ENCODE measurements around the gene PGM2. TPM values are rescaled to one million over a fixed set of nuclear protein-coding genes. Genes with fewer than 3 reads are reported as not detected.

PGM2 gene
- total RNA-seq, 1 donor from 2014 or later, result 13.1 TPM

DNA sequence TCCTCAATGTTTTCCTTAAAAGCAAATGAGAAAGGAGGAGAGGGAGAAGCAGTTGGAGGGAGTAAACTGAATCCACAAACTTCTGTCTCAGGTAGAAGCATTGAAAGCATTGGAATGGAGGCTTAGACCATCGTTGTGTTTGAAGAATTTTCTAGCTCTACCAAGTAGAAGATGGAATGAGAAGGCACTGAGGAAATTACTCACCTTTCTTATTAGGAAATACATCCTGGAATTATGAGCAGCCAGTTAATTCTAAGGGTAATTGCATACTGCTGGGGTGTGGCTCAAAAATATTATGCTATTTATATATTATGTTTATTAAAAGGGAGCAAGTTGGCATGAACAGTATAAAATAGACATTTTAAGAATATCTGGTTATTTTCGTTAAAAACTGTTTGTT is 12.9 kb downstream of the PGM2 start:
- intact Hi-C loops (cut with DNase I), result no loop called here
- no peak for ATAC-seq
- DNase-seq (ENCODE audit: missing footprints), result no peak

DNA sequence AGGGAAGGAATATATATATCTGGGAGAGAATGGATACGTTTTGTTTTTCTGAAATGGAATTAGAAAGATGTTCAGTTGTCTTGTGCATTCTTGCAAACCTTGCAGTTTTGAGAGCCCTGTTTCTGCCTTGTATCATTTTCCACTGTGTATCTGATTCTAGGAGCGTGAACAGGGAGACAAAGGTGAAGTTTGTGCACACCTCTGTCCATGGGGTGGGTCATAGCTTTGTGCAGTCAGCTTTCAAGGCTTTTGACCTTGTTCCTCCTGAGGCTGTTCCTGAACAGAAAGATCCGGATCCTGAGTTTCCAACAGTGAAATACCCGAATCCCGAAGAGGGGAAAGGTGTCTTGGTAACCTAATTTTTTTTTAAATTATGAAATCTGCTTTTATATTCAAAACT is 17.7 kb downstream of the PGM2 start:
- intact Hi-C loops (cut with DNase I), result no loop called here
- ATAC-seq, result no peak

DNA sequence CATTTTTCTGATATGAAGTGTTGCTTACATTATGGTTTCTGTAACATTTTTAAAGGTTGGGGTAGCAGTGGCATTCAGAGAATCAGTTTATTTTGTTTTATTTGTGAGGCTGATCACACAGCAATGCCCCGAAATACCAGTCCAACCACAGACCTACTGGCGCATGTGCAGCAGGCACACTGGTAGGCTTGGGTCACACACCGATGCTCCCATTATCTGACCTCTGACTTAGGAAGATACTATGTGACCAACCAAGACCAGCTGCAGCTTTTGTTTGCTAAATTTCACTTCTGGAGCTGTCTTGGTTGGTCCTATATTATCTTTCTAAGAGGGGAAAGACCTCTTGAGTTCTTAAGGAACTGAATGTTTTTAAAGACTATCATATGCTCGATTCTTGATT is 18.7 kb downstream of the PGM2 start:
- intact Hi-C loops (cut with DNase I), result no loop called here
- DNase-seq (ENCODE audit: missing footprints) (no peak), ATAC-seq (no peak)

More for the DNA sequence above, 17.7 kb downstream of the PGM2 start:
- DNase-seq (ENCODE audit: missing footprints), result no peak

DNA sequence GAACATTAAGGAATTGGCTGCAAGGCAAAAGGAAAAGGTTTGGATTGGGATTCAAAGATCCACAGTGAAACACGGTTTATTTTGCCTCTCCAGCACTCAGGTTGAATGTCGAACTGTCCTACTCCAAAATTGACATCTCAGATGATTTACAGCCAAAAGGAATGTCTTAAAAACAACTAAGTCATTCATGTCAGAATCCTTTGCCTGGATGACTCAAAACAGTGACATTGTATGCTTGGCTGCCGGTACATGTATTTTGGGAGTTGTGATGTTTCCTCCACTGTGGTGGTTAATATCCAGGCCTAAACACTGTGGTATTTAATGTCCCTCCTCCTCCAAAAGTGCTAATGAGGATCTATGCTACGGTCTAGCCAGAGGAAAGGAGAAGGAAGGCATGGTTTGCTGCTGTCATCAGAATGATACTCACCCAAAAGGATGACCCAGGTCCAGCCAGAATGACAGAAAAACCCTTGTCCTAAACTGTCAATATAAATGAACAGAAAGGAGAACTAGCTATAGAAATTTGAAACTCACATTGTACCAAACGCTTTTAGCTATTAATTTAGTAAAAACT is 20.9 kb downstream of the PGM2 start:
- DNase-seq (ENCODE audit: missing footprints) (no peak), ATAC-seq (no peak)
- intact Hi-C loops (cut with DNase I), result no loop called here

DNA sequence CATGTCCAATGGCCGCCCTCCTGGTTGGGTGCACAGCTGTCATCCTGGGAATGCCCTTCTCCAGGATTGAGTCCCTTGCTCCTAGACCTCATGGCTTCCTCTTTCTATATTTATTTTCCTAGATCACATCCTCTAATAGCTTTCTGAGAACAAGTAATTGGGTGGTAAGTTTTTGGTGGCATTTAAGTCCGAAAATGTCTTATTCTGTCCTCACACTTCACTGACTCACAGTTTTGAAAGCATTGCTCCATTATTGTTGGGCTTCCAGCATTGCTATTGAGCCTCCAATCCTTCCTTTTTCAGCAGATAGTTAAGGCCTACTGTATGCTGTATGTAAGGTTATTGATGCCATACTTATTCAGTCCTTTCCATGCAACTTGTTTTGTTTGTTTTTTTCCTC is 25.9 kb downstream of the PGM2 start:
- intact Hi-C loops (cut with DNase I), result no loop called here
- ATAC-seq, result no peak
- no peak for DNase-seq (ENCODE audit: missing footprints)

DNA sequence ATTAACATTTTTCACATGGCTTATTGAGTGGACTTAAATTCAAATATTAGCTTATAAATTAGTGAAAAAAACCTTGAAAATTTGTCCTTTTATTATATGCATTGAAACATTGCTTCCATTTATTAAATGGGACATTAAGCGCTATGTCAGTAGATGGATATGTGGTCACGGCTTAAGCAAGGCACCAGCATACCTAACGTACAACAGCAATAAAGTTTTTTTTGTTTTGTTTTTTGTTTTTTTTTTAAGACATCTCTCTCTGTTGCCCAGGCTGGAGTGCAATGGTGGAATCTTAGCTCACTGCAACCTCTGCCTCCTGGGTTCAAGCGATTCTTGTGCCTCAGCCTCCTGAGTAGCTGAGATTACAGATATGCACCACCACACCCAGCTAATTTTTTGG is 31.6 kb downstream of the PGM2 start:
- DNase-seq (ENCODE audit: missing footprints) (no peak), ATAC-seq (no peak)
- intact Hi-C loops (cut with DNase I), result no loop called here

DNA sequence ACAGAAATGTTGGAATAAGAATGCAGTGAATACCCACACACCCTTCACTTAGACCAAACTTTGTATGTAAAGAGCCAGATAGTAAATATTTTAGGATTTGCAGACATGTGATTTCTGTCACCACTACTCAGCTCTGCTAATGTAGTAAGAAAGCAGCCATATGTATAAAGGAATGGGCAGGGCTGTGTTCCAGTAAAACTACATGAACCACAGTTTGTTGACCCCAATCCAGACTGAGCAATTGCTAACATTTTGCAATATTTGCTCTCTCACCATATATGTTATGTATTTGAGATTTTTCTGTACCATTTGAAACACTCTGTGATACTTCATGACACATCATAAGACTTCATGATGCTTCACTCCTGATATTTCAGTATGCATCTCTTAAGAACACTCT is 32.4 kb downstream of the PGM2 start:
- intact Hi-C loops (cut with DNase I), result no loop called here
- ATAC-seq (no peak), DNase-seq (ENCODE audit: missing footprints) (no peak)

DNA sequence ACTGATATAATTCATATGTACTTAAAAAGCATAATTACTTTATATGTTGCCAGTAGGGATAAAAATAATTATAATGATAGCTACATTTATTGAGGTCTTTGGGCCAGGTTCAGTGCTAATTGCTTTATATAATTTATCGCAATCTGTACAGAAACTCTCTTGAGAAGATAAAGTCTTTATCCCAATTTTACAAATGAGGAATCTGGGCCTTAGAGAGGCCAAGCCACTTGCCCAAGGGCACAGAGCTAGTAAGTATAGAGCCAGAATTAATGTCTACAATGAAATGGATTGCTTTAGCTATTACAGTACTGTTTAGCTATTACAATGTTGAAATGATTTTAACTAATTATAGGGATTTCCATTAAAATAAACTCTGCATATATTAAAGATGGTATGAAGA is 33.8 kb downstream of the PGM2 start:
- ATAC-seq (no peak), DNase-seq (ENCODE audit: missing footprints) (no peak)
- intact Hi-C loops (cut with DNase I), result no loop called here

DNA sequence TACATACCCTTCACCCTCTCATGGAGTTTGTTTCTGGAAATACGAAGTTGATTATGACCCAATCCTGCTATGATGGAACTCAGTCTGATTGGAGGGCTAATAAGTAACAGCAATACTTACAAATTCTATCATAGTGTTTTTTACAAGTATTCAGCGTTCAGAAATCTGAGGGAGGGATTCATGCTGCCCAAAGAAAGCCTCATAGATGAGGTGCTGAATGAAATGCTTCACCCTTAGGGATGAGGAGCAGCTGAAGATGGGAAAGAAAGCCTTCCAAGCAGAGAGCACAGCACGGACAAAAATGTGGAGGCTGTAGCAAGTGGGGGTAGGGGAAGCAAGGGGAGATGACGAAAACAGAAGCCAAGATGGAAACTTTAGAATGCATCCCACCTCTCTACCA is 36.5 kb downstream of the PGM2 start:
- ATAC-seq (no peak), DNase-seq (ENCODE audit: missing footprints) (no peak)
- intact Hi-C loops (cut with DNase I), result no loop called here

DNA sequence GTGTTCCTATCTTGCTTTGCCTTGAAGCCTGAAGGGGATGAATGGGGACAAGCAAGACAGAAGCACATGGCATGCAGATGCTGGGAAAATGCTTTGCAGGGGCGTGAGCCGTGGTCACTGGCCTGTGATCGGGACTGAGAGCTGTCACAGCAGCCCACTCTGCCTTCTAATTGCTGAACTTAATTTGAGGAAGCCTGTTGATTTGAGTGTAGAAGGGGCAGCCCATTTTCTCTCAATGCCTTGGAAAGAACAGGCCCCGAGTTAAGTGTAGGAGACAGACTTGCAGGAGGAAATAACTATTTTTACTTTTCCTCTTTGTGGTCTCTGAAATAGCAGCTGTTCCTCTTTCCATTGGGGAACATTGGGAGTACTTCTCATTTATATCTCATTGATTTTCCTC is 38.3 kb downstream of the PGM2 start:
- intact Hi-C loops (cut with DNase I), result no loop called here
- peak; percentile 50 for ATAC-seq
- no peak for DNase-seq (ENCODE audit: missing footprints)

DNA sequence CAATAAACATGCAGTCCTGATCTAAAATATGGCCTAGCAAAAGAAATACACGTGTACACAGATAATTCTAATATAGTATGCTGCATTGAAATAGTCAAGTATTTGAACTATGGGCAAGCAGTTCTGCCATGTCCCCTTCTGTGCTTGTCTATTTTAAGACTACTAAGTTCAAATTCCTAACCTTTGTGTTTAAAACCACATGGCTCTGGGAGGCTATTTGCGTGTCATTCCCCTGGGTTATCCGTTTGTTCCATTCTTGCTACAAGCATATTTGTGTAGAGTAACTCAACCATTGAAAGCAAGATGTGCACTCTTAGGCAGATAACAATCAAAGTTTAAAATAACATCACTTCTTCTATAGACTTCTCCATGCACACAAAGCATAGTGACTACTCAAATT is 39.0 kb downstream of the PGM2 start:
- DNase-seq (ENCODE audit: missing footprints) (no peak), ATAC-seq (peak; percentile 53)
- intact Hi-C loops (cut with DNase I), result no loop called here

DNA sequence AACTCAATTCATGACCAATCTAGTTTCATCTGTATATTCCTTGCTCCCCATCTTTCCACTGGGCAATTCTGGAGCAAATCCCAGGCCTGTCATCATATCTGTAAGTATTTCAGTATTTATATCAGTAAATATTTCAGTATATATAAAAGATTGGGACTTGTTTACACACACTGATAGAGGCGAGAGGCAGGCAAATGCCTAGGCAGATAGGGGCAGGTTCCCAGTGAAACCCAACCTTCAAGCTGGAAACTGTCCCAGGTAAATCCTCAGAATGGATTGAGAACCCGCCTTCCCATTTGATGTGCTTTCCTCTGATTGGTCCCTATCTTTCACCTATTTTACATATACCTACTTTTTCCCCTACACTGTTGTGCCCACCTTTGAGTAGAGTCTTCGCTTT is 40.6 kb downstream of the PGM2 start:
- DNase-seq (ENCODE audit: missing footprints) (no peak), ATAC-seq (no peak)
- intact Hi-C loops (cut with DNase I), result no loop called here

DNA sequence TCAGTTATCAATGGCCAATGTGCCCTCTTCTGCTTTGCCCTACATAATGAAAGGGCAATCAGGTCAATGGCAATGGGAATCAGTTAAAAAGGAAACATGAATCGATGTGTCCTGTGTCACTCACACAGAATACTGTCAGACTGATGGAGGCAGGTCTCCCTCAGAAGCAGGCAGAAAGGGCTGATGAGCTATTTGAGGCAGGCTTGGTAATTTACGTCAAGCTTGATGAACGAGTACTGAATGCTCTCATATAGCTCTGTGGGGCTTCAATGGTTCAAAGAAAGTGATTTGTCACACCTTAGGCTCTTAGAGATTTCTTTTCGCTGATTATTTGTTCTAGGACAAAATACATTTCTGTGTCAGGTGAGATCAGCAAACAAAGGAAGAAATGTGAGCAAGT is 41.8 kb downstream of the PGM2 start:
- intact Hi-C loops (cut with DNase I), result no loop called here
- ATAC-seq (no peak), DNase-seq (ENCODE audit: missing footprints) (no peak)

DNA sequence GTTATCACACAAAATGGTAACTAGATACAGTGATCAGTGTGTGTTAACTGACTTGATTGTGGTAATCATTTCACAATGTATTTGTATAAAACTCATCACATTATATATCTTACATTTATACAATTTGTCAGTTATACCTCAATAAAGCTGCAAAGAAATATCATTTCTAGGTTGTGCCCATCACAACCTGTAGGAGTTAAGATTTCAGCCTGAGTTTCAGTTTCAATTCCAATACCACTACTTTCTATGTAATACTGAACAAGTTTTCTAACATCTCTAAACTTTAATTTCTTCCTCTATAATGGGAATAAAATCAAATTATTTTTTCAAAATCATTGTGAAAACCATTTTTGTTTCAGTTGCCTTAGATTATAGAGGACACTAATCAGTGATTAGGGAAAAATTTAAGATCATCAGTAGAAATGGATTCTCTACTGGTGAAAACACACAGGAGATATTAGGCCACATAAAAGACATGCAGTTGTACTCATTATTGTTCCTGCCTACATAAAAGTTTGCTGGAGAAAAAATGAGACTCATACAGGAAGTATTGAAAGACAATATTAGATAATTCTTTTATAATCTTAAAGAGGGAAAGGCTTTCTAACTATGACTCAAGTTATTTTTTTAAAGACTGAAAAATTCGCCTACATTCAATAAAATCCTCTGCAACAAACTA is 46.0 kb downstream of the PGM2 start:
- no peak for DNase-seq (ENCODE audit: missing footprints)
- intact Hi-C loops (cut with DNase I), result no loop called here
- no peak for ATAC-seq

DNA sequence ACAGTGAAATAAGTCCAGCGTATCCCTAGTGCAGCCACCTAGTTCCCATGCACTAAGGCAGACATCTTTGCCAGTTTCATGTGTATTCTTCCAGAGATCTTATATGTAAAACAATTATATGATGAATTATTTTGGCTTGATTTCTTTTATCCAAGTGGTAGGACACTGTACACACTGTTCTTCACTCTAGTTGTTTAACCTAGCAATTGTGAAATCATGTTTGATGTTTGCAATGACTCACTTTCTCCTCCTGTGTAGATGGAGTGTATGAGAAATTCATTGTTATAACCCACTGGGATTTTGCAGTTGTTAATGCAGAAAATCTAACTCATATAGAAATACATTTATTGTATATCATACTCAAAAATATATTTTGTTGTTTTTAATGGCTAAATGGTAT is 46.9 kb downstream of the PGM2 start:
- intact Hi-C loops (cut with DNase I), result no loop called here
- ATAC-seq, result no peak
- no peak for DNase-seq (ENCODE audit: missing footprints)

DNA sequence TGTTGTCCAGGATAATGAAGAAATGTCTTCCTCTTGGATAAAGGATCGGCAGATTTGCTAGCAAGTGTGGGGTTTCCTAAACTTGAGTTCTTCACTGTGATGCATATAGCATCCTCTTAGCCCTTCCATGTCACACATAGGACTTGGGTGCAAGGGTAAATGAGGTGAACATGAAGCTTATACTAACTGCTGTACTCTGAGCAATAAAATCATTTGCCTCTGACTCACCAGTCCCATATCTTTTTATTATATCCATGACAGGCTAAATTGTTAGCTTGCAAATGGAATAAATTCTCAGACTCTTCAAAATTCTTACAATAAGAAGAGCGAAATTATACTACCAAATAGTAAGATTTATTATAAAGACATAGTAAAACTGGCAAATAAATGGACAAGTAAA is 49.7 kb downstream of the PGM2 start:
- DNase-seq (ENCODE audit: missing footprints) (no peak), ATAC-seq (no peak)
- intact Hi-C loops (cut with DNase I), result no loop called here

DNA sequence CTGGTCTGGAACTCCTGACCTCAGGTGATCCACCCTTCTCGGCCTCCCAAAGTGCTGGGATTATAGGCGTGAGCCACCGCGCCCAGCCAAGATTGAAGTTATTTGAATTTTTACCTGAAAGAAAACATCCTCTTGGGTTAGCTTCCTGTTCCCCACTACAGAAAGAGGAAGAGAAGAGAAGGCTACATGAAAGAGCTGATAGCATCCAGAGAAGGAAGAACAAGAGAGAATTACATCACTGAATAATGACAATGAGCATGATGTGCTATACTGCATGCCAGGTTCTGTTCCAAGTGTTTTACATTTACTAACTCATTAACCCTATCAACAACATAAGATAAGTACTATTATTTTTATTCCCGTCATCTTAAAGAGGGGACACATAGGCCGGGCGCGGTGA is 52.9 kb downstream of the PGM2 start:
- DNase-seq (ENCODE audit: missing footprints) (no peak), ATAC-seq (no peak)
- intact Hi-C loops (cut with DNase I), result no loop called here

DNA sequence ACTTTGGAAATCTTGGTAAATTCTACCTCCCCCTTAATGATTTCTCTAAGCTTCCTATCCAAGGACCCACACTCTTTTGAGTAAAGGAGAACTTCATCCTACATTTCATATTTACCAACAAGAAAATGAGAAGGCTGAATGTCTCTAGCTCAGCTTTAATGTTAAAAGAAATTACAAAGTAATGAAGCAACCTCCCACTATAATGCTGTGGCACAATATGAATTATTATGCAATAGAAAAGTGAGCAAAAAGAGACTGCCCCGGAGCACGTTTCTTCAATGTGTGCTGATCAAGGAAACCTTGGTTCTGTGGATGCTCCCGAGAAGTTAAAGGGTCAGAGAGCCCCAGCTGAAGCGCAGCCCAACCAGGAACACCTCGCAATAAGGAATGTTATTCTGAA is 55.3 kb downstream of the PGM2 start:
- DNase-seq (ENCODE audit: missing footprints) (no peak), ATAC-seq (no peak)
- intact Hi-C loops (cut with DNase I), result no loop called here

DNA sequence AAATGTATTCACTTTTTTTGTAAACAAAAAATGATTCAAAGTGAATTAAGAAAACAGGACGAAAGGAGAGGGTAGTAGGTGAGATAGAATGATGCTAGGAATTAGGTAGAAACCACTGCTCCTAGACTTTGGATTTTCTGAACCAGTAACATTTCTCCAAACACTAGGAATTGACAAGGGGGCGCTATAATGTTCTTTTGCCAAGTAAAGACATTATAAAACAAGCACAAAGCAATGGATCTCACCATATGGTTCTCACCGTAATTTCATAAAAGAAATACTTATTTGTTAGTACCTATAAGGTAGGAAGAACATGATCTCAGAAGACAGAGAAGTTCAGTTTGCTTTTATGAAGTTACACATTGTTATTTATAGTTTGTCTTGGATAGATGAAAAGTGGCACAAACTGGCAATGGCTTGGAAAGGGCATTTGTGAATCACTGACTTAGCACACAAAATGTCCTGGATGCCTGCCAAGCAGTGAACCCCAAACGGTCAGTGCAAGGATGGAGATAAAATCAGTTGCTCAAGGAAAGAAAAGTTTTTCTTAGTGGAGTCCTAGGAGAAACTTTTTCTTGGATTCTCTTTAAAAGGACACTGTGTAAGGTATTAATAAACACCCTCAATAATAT is 56.3 kb downstream of the PGM2 start:
- intact Hi-C loops (cut with DNase I), result no loop called here
- DNase-seq (ENCODE audit: missing footprints) (no peak), ATAC-seq (no peak)

DNA sequence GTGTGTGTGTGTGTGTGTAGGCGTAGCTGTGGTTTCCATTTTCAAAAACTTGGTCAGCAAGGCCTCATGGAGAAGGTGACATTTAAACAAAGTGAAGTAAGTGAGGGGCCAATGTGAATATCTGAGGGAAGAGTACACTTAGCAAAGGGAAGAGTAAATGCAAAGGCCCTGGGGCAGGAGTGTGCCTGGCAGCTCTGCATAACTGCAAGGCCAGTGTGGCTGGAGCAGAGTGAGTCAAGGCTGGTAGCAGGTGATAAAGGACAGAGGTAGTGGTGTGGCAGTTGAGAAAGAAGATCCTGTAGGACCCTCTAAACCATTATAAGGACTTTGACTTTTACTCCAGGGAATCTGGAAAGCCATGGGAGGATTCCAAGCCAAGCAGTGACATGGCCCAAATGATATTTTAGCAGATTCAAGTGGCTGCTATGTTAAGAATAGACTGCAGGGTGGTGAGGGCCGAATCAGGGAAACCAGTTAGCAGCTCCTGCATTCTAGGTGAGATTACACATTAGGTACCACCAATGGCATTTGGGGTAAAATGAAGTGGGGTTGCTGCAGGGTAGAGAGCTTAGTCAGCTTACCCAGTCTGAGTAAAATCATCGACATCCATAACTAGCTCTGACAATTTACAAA is 58.5 kb downstream of the PGM2 start:
- ATAC-seq (peak; percentile 74), DNase-seq (ENCODE audit: missing footprints) (no peak)
- intact Hi-C loops (cut with DNase I), result loop anchor here (2.0 kb wide), 1 partner anchor 58 kb away; the partner anchor contains the start of gene PGM2

Measured in Right ventricle myocardium inferior (tissue), 1 donor.